ENCODE data around the gene SNRPN. TPM values are rescaled to one million over a fixed set of nuclear protein-coding genes. Genes with fewer than 3 reads are reported as not detected.

SNRPN gene
- total RNA-seq, 6 experiments from 2014 or later, result 68.4 to 91.0 (median 88.8) TPM

DNA sequence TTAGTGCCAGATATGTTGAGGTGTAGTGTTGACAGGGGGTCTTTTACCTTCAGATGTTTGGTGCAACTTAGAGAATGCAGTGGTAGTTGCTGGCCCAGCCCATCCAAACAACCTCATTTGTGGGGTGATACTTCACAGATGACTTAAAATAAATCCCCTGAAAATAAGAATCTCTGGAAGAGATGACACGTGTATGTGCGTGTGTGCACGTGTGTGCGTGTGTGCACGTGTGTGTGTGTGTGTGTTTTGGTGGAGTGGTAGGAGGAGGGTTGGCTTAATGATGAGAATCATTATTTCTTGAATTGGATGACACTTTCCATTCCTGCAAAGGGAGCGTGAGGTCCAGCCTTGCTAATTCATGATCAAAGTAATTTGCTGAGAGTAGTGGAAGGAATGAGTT is 31.9 kb downstream of the SNRPN start:
- H3K4me3 Mint-ChIP-seq, result no peak overlapping the region
- H3K4me1 Mint-ChIP-seq (ENCODE audit: low read depth), result no peaks in the 10 kb centered on the region
- H3K27me3 Mint-ChIP-seq (ENCODE audit: insufficient read depth), result no peaks in the 10 kb centered on the region
- H3K27ac Mint-ChIP-seq, result no peak overlapping the region
- TF ChIP-seq CTCF (IDR thresholded peaks at IDR 0.05), result no peak
- H3K36me3 Mint-ChIP-seq (ENCODE audit: low read depth), result peaks cover 42% of the 10 kb centered on the region
- no peak for DNase-seq
- peaks cover 10% of the 10 kb centered on the region for H3K9me3 Mint-ChIP-seq

- H3K4me3 Mint-ChIP-seq, result no peak overlapping the region
- H3K27me3 Mint-ChIP-seq (ENCODE audit: insufficient read depth), result no peaks in the 10 kb centered on the region
- no peaks in the 10 kb centered on the region for H3K4me1 Mint-ChIP-seq (ENCODE audit: low read depth)
Observed at GRCh38 chr15:25019434-25019833, 64.6 kb downstream of the SNRPN start.

DNA sequence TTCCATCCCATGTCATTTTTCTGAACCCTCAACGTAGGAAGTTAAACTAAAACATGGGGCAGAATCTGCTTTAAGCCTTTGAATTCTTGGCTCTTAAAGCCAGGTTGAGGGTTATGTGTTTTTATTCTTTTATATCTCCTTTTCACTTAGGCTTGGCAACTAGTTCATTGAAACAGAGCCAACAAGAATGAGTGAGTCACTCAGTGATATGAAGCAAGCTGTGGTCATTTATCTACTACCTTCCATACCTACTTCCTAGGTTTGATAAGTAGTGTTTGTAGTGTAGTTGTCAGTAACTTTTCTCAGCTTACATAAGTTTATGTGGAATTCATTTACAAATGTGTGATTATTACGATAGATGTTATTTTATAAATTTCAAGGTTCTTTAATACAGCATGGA is 67.4 kb downstream of the SNRPN start:
- Mint-ChIP-seq H3K27ac (no peak overlapping the region), H3K4me1 (ENCODE audit: low read depth) (no peaks in the 10 kb centered on the region), H3K4me3 (no peak overlapping the region), H3K9me3 (peaks cover 18% of the 10 kb centered on the region), H3K36me3 (ENCODE audit: low read depth) (peaks cover 49% of the 10 kb centered on the region), H3K27me3 (ENCODE audit: insufficient read depth) (no peaks in the 10 kb centered on the region)
- DNase-seq, result no peak
- TF ChIP-seq CTCF (IDR thresholded peaks at IDR 0.05), result no peak

More at GRCh38 chr15:25019434-25019833, 64.6 kb downstream of the SNRPN start:
- Mint-ChIP-seq H3K27ac (no peak overlapping the region), H3K36me3 (ENCODE audit: low read depth) (peaks cover 46% of the 10 kb centered on the region), H3K9me3 (peaks cover 22% of the 10 kb centered on the region)
- DNase-seq, result no peak
- no peak for TF ChIP-seq CTCF (IDR thresholded peaks at IDR 0.05)

Other genes starting within 250 kb of the SNRPN start
- 10 to 100 TPM; 12.7 to 20.1 (median 16.5) TPM for gene SNURF, start within 50 bp of the SNRPN start, total RNA-seq (2021; fragmentation: NEBNext Ultra II Directional; extraction: Animal tissue kit (Norgen Biotek cat#: 25700))

Measured in HFFc6 (cell line).